ENCODE measurements around the gene FOXD4.
"Not testable (repeated sequence)": the region's sequence is repeated elsewhere in the genome, so short reads cannot be mapped to it uniquely, and the experiment has no call there.

The FOXD4 gene

GRCh38 chr9:94992-95391 lies 23.2 kb downstream of the FOXD4 start:
- DNase-seq (ENCODE audit: insufficient read length, low spot score); FAIRE-seq: not testable (repeated sequence)

GRCh38 chr9:94323-94722 lies 23.9 kb downstream of the FOXD4 start:
- FAIRE-seq; DNase-seq (ENCODE audit: insufficient read length, low spot score): not testable (repeated sequence)

GRCh38 chr9:93909-94308 lies 24.3 kb downstream of the FOXD4 start:
- FAIRE-seq; DNase-seq (ENCODE audit: insufficient read length, low spot score): not testable (repeated sequence)

- not testable (repeated sequence) for FAIRE-seq; DNase-seq (ENCODE audit: insufficient read length, low spot score)
Measured at GRCh38 chr9:90851-91250, 27.4 kb downstream of the FOXD4 start.

GRCh38 chr9:88396-89037 lies 29.7 kb downstream of the FOXD4 start:
- not testable (repeated sequence) for FAIRE-seq; DNase-seq (ENCODE audit: insufficient read length, low spot score)

- not testable (repeated sequence) for FAIRE-seq
Measured at GRCh38 chr9:87860-88259, 30.4 kb downstream of the FOXD4 start.

DNA sequence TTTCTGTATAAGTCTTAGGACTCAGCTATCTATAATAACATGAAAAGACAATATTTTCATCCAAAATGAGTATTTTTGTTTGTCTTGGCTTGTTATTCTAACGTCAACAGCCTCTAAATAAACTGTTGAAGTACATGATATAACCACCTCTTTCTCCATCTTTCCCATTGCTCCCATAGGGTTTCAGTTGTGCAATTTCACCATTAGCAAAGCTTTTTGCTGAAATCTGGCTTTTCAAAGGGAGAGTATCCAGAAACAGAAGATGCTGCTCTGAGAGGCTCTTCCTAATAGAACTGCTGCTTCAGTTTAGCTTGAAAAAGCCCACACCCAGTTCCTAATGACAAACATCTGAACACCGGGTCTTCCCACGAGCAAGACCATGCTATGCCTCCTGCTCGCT lies 31.1 kb downstream of the FOXD4 start:
- not testable (repeated sequence) for FAIRE-seq; DNase-seq (ENCODE audit: insufficient read length, low spot score)

More at GRCh38 chr9:87860-88259, 30.4 kb downstream of the FOXD4 start:
- DNase-seq (ENCODE audit: insufficient read length, low spot score) = not testable (repeated sequence)

- not testable (repeated sequence) for FAIRE-seq; DNase-seq (ENCODE audit: insufficient read length, low spot score)
Measured at GRCh38 chr9:86697-87096, 31.5 kb downstream of the FOXD4 start.

- DNase-seq (ENCODE audit: insufficient read length, low spot score); FAIRE-seq: not testable (repeated sequence)
Measured at GRCh38 chr9:82932-83689, 35.1 kb downstream of the FOXD4 start.

GRCh38 chr9:78333-78732 lies 39.9 kb downstream of the FOXD4 start:
- not testable (repeated sequence) for FAIRE-seq; DNase-seq (ENCODE audit: insufficient read length, low spot score)

DNA sequence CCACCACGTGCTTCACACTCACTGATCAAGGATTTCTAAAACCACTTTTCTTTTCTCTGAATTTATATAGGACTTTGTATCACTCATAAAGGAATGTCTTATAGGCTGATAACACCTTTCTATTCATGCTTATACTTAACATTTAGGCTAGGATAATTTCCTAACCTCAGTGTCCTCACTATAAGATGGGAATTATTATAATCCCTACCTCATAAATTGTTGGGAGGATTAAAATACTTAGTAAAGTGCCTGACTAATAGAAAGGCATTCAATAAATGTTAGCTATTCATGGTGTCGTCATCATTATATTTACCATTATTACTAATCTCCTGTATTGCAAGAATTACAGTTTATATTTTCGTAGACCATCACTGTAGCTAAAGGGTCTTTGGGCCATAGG lies 41.8 kb downstream of the FOXD4 start:
- DNase-seq (ENCODE audit: insufficient read length, low spot score); FAIRE-seq: not testable (repeated sequence)

GRCh38 chr9:73900-74525 lies 44.2 kb downstream of the FOXD4 start:
- not testable (repeated sequence) for FAIRE-seq; DNase-seq (ENCODE audit: insufficient read length, low spot score)

DNA sequence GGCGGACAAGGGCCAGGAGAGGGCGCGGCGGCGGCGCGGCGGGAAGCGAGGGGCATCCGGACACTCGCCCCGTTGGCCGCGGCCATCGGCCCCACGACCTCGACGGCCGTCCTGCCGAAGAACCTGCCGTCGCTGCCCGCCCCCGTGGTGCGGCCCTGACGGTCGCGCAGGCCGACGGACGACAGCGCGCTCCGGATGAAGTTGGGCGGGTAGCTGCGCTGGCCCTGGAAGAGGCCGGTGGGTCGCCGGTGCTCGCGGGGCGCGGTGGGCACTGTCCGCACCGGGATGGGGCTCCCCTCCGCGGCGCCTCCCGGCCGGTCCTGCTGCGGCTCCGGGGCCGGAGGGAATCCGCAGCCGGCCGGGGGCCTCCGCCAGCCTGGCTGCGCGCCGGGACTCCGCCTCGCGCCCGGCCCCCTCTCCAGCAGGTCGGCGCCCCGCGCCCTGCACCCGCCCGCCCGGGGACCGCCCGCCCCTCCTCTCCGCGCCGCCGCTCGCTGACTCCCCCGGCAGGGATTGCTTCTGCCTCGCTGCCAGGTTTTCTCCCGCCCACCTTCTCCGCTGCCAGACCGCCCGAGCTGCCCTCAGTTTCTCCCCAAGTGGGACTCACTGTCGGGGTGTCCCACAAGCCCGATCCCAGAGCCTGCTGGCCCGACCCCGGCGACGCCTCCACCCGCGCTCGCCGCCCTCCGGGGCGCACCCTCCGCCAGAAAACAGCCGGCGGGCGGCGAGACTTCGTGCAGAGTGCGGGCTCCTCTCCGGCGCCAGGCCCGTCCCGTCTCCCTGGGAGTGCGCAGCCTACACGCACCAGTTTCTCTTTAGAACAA lies 44.9 kb downstream of the FOXD4 start:
- not testable (repeated sequence) for FAIRE-seq; DNase-seq (ENCODE audit: insufficient read length, low spot score)

Data from H54 (cell line).